Chondrocyte (in vitro differentiated cells): ENCODE measurements around the gene GNAS-AS1. TPM values are rescaled to one million over a fixed set of nuclear protein-coding genes. Genes with fewer than 3 reads are reported as not detected.

ENCODE experiments used
- DNase-seq: peaks from one replicate; pipeline ENCODE4 v3.0.0; 2021; ENCODE audit warnings: mixed read lengths, low spot score
- H3K27ac Mint-ChIP-seq: one replicate; pipeline ENCODE4 v1.8.0; 2021; ENCODE audit warnings: mild to moderate bottlenecking, moderate library complexity, mixed read lengths; ENCODE audit not compliant: unreplicated experiment
- H3K27me3 Mint-ChIP-seq: 2 replicates; pipeline ENCODE4 v1.8.0; 2021; ENCODE audit warnings: low read depth, mixed read lengths
- H3K36me3 Mint-ChIP-seq: 2 replicates; pipeline ENCODE4 v1.8.0; 2021; ENCODE audit warnings: low read depth, mixed read lengths
- H3K4me1 Mint-ChIP-seq: 2 replicates; pipeline ENCODE4 v1.8.0; 2021; ENCODE audit warnings: low read depth, mild to moderate bottlenecking, mixed read lengths
- H3K4me3 Mint-ChIP-seq: one replicate; pipeline ENCODE4 v1.8.0; 2021; ENCODE audit warnings: mild to moderate bottlenecking, moderate library complexity, mixed read lengths; ENCODE audit not compliant: unreplicated experiment
- H3K9me3 Mint-ChIP-seq: 2 replicates; pipeline ENCODE4 v1.8.0; 2021; ENCODE audit warnings: low read depth, mixed read lengths
- total RNA-seq: library from RNA; stranded (reverse); gene quantifications from 3 replicates; pipeline ENCODE4 v1.2.1, GENCODE V29; 2021
- TF ChIP-seq, protein P1 (sequence below): fragments of 200-600 bp; sonication (generic); IDR thresholded peaks from 2 replicates; pipeline ENCODE4 v1.5.0; 2021; ENCODE audit warnings: antibody characterized with exemption, mild to moderate bottlenecking, moderate library complexity

GNAS-AS1 gene
- total RNA-seq, 1 donor from 2014 or later: 1.1 TPM

DNA sequence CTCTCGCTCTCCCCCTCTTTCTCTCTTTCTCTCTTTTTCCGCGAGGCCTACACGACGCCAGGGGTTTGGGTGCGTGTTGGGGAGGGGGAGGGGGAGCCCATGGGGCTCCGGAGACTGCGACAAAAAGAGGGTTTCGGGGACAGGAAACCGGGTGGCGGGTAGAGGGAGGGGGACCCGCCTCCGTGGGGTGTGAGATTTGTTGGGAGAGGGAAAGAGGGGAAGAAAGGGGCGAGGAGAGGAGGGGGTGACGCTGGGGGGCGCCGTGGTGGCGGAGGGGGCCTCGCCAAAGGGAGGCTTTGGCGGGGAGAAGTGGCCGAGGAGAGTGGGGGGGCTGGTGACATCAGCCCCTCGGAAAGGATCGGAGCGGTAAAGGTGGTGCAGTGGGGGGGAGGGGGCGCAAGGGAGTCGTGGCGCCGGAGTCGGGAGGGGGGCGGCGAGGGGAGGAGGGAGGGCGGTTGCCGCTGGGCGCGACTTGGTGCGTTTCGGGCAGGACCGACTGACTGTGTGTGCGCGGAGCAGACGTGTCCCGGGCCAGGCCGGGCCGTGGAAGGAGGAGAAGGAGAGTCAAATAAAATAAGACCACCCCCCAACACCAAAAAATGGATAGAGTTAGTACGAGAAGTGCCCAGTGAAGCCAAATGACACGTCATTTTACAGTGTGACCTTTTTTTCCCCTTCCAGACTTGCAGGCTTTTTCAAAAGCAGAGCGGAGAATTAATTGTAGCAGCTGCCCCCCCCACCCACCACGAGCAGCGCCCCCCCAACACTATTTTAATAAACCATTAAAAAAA lies 41.6 kb upstream of the GNAS-AS1 start:
- H3K9me3 Mint-ChIP-seq: no peaks in the 10 kb centered on the region
- TF ChIP-seq, protein P1, sequence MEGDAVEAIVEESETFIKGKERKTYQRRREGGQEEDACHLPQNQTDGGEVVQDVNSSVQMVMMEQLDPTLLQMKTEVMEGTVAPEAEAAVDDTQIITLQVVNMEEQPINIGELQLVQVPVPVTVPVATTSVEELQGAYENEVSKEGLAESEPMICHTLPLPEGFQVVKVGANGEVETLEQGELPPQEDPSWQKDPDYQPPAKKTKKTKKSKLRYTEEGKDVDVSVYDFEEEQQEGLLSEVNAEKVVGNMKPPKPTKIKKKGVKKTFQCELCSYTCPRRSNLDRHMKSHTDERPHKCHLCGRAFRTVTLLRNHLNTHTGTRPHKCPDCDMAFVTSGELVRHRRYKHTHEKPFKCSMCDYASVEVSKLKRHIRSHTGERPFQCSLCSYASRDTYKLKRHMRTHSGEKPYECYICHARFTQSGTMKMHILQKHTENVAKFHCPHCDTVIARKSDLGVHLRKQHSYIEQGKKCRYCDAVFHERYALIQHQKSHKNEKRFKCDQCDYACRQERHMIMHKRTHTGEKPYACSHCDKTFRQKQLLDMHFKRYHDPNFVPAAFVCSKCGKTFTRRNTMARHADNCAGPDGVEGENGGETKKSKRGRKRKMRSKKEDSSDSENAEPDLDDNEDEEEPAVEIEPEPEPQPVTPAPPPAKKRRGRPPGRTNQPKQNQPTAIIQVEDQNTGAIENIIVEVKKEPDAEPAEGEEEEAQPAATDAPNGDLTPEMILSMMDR: peak; percentile 45
- peak overlapping the region; percentile 100 for H3K27ac Mint-ChIP-seq
- no peaks in the 10 kb centered on the region for H3K27me3 Mint-ChIP-seq
- H3K4me3 Mint-ChIP-seq: peak overlapping the region; percentile 97
- H3K36me3 Mint-ChIP-seq: peaks cover 3% of the 10 kb centered on the region
- peak; percentile 86 for DNase-seq
- H3K4me1 Mint-ChIP-seq: peaks cover 54% of the 10 kb centered on the region

DNA sequence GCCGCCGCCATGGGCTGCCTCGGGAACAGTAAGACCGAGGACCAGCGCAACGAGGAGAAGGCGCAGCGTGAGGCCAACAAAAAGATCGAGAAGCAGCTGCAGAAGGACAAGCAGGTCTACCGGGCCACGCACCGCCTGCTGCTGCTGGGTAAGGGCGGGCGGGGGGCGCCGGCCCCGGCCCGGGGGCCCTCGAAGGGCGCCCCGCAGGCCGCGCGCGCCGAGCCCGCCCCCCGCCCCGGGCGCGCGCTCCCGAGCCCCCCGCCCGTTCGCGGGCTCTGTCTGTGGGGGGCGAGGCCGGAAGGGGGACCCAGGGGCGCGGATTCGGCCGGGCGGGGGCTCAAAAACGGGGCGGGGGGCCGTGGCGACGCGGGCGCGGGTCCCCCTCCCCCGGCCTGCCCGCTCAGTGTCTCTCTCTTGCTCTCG lies 41.0 kb upstream of the GNAS-AS1 start:
- H3K4me3 Mint-ChIP-seq: peak overlapping the region; percentile 97
- TF ChIP-seq, protein P1: no peak
- no peaks in the 10 kb centered on the region for H3K9me3 Mint-ChIP-seq
- no peaks in the 10 kb centered on the region for H3K27me3 Mint-ChIP-seq
- peaks cover 3% of the 10 kb centered on the region for H3K36me3 Mint-ChIP-seq
- peaks cover 48% of the 10 kb centered on the region for H3K4me1 Mint-ChIP-seq
- no peak for DNase-seq
- H3K27ac Mint-ChIP-seq: peak overlapping the region; percentile 100

DNA sequence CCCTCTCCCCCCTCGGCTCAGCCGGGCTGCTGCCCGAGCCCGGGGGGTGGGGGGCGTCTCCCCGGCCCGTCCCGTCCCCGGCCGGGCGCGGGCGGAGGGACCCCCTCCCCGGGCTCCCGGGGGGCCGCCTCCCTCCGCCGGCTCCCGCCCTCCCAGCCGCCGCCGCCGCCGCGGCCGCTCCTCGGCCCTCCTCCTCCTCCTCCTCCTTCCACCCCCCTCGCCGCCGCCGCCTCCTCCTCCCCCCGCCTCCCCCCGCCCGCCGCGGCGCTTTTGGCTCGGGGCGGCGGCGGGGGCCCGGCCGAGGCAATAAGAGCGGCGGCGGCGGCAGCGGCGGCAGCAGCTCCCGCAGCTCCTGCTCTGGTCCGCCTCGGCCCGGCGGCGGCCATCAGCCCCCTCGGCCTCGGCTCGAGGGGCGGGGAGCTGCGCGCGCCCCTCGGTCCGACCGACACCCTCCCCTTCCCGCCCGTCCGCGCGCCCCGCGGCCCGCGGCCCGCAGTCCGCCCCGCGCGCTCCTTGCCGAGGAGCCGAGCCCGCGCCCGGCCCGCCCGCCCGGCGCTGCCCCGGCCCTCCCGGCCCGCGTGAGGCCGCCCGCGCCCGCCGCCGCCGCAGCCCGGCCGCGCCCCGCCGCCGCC lies 40.5 kb upstream of the GNAS-AS1 start:
- Mint-ChIP-seq H3K27ac (peak overlapping the region; percentile 81), H3K27me3 (no peaks in the 10 kb centered on the region), H3K4me3 (peak overlapping the region; percentile 61), H3K36me3 (peaks cover under 1% of the 10 kb centered on the region), H3K9me3 (no peaks in the 10 kb centered on the region), H3K4me1 (peaks cover 43% of the 10 kb centered on the region)
- TF ChIP-seq, protein P1: no peak
- peak; percentile 83 for DNase-seq

DNA sequence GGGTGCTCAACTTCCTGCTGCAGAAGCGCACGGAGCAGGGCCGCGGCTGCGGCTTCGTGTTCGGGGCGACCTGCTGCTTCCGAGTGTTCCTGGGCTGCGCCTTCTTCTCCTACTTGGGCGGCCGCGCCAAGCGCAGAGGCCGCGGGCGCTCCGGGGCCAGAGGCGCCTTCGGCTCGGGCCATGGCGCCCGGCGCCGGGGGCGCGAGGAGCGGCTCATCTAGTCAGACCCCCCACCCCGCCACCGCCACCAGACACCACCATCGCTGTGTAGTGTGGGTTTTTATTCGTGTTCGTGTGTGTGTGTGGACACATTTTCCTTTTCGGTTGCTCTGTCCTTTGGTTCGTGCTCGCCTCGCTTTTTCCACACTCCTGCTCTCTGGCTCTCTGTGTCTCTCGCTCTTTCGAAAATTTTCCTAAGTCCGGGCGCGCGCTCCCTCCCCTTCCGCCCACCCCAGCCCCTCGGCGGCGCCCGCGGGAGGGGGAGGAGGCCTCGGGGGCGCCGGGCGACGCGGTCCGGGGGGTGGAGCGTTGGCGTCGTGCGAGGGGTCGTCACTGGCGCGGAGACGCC lies 39.9 kb upstream of the GNAS-AS1 start:
- Mint-ChIP-seq H3K36me3 (no peaks in the 10 kb centered on the region), H3K9me3 (no peaks in the 10 kb centered on the region), H3K27me3 (no peaks in the 10 kb centered on the region), H3K27ac (peak overlapping the region; percentile 95), H3K4me1 (peaks cover 37% of the 10 kb centered on the region), H3K4me3 (peak overlapping the region; percentile 79)
- TF ChIP-seq, protein P1: no peak
- peak; percentile 86 for DNase-seq

DNA sequence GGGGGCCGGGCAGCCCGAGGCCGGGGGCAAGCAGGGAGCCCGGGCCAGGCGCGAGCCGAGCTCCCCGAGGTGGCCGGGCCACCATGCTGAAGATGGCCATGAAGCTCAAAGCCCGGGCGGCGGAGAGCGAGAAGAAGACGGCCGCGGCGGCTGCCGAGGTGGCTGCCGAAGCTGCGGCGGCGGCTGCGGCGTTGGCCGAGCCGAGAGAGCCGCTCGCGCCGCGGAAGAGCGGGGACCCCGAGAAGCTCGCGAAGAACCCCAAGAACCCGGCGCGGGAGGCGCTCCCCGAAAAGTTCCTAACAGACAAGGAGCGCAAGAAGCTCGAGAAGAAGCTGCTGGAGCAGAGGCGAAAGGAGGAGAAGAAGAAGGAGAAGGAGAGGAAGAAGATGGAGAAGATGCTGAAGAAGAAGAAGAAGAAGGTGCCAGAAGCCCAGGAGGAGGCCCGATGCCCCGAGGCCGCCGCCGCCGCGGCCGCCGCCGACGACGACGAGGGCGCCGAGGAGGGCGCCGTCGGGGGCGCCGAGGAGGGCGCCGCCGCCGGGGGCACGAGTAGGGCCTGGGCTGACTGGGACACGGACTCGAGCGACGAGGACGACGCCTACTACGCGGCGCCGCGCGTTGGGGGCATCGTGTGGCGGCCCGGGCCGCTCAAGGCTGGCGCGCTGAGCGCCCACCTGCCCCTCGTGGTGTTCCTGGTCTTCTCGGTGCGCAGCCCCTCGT lies 39.3 kb upstream of the GNAS-AS1 start:
- H3K27me3 Mint-ChIP-seq: no peaks in the 10 kb centered on the region
- peak overlapping the region; percentile 89 for H3K27ac Mint-ChIP-seq
- no peak for DNase-seq
- TF ChIP-seq, protein P1: no peak
- H3K36me3 Mint-ChIP-seq: no peaks in the 10 kb centered on the region
- peaks cover 31% of the 10 kb centered on the region for H3K4me1 Mint-ChIP-seq
- no peaks in the 10 kb centered on the region for H3K9me3 Mint-ChIP-seq
- H3K4me3 Mint-ChIP-seq: peak overlapping the region; percentile 87
